MCF 10A (cell line): ENCODE results near the gene USP28. TPM values are rescaled to one million over a fixed set of nuclear protein-coding genes. Genes with fewer than 3 reads are reported as not detected.
A peak's percentile ranks its signal among the peaks of the same experiment; 100 is the strongest.

Experiments used
- BruUV-seq: library from RNA; stranded (reverse); fragments of 400-500 nt; replicated peaks from 2 replicates; lab custom pipeline; 2021; lab: Mats Ljungman, UMichigan
- CTCF ChIA-PET: fragments of 300-600 bp; sonication (Branson Sonifier 250); formaldehyde crosslinking; extraction: SDS; loops from one replicate; lab custom pipeline; 2021; ENCODE audit warnings: antibody characterized with exemption, inconsistent platforms; lab: Yijun Ruan, JAX
- POLR2A ChIA-PET: fragments of 300-600, 350-650 bp; sonication (Branson Sonifier 250); formaldehyde crosslinking; extraction: SDS; loops from one replicate; lab custom pipeline; 2020; ENCODE audit warnings: antibody characterized with exemption, inconsistent platforms; lab: Yijun Ruan, JAX
- DNase-seq: peaks from one replicate; pipeline ENCODE4 v3.0.0-alpha.2; 2018; ENCODE audit not compliant: unreplicated experiment
- H3K27ac Mint-ChIP-seq: one replicate; pipeline ENCODE4 v1.8.0; 2022; ENCODE audit warnings: mild to moderate bottlenecking, low read depth, mixed read lengths; ENCODE audit not compliant: unreplicated experiment
- H3K27me3 Mint-ChIP-seq: one replicate; pipeline ENCODE4 v1.8.0; 2022; ENCODE audit warnings: mixed read lengths; ENCODE audit not compliant: insufficient read depth, unreplicated experiment
- H3K36me3 Mint-ChIP-seq: one replicate; pipeline ENCODE4 v1.8.0; 2022; ENCODE audit warnings: mild to moderate bottlenecking, moderate library complexity, mixed read lengths; ENCODE audit not compliant: insufficient read depth, unreplicated experiment
- H3K4me1 Mint-ChIP-seq: one replicate; pipeline ENCODE4 v1.8.0; 2022; ENCODE audit warnings: mixed read lengths; ENCODE audit not compliant: insufficient read depth, unreplicated experiment
- H3K4me3 Mint-ChIP-seq: one replicate; pipeline ENCODE4 v1.8.0; 2022; ENCODE audit warnings: mild to moderate bottlenecking, moderate library complexity, mixed read lengths; ENCODE audit not compliant: unreplicated experiment
- H3K9me3 Mint-ChIP-seq: one replicate; pipeline ENCODE4 v1.8.0; 2022; ENCODE audit warnings: mixed read lengths; ENCODE audit not compliant: unreplicated experiment
- intact Hi-C: fragments of 100-400 bp; cut with micrococcal nuclease; formaldehyde crosslinking; loops from 2 replicates; pipeline ENCODE4 v1.14.1; 2022
- total RNA-seq: library from RNA; stranded (reverse); gene quantifications from 2 replicates; pipeline ENCODE4 v1.2.3, GENCODE V29; 2022
- TF ChIP-seq, protein P1 (sequence below): fragments of 200-600 bp; IDR thresholded peaks from one replicate; pipeline ENCODE4 v1.8.0; 2022; ENCODE audit warnings: antibody characterized with exemption, mild to moderate bottlenecking; ENCODE audit not compliant: unreplicated experiment

Gene USP28
- total RNA-seq, 1 experiment from 2014 or later = 17.2 TPM

DNA sequence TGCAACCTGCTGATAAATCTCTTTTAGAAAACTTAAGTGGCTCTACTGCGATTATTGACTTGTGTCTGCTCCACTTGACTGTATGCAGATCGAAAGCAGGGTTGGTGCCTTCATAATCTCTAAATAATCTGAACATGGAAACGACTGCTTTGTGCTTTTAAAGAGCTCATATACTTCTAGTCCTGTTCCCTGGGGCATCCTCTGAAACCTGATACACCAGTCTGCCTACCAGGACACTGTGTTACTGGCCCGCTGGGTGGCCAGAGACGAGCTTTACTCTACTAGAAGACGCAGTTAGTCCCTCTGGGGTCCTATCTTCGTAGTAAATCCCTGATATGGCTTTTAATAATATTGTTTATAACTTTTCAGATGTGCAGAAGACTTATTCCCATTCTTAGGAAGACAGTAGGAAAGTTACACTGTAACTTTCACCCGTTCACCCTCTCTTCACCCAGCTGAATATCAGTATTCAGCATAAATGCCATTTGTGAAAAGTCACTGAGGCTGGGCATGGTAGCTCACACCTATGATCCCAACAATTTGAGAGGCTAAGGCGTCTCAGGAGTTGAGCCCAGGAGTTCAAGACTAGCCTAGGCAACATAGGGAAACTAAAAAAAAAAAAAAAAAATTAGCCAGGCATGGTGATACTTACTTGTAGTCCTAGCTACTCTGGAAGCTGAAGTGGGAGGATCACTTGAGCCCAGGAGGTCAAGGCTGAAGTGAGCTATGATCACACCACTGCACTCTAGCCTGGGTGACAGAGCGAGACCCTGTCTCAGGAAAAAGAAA lies 20.2 kb upstream of the USP28 start:
- POLR2A ChIA-PET = interaction anchor here (0.7 to 2.3 kb wide), 6 partner anchors 9 to 388 kb away, joined by 3 to 7 read pairs (median 4); partner anchors contain the start of genes HTR3B and USP28
- H3K4me1 Mint-ChIP-seq = no peaks in the 10 kb centered on the region
- no peaks in the 10 kb centered on the region for H3K9me3 Mint-ChIP-seq
- CTCF ChIA-PET = interaction anchor here (0.5 to 3.6 kb wide), 38 partner anchors 8 to 1897 kb away, joined by 3 to 53 read pairs (median 5); partner anchors contain the start of genes HTR3B and USP28
- H3K27me3 Mint-ChIP-seq = peaks cover under 1% of the 10 kb centered on the region
- no TSS peak for BruUV-seq
- TF ChIP-seq, protein P1, sequence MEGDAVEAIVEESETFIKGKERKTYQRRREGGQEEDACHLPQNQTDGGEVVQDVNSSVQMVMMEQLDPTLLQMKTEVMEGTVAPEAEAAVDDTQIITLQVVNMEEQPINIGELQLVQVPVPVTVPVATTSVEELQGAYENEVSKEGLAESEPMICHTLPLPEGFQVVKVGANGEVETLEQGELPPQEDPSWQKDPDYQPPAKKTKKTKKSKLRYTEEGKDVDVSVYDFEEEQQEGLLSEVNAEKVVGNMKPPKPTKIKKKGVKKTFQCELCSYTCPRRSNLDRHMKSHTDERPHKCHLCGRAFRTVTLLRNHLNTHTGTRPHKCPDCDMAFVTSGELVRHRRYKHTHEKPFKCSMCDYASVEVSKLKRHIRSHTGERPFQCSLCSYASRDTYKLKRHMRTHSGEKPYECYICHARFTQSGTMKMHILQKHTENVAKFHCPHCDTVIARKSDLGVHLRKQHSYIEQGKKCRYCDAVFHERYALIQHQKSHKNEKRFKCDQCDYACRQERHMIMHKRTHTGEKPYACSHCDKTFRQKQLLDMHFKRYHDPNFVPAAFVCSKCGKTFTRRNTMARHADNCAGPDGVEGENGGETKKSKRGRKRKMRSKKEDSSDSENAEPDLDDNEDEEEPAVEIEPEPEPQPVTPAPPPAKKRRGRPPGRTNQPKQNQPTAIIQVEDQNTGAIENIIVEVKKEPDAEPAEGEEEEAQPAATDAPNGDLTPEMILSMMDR = no peak
- peak; percentile 13 for DNase-seq
- no peak overlapping the region for H3K4me3 Mint-ChIP-seq
- no peak overlapping the region for H3K27ac Mint-ChIP-seq
- H3K36me3 Mint-ChIP-seq = peaks cover 6% of the 10 kb centered on the region
- intact Hi-C loops = loop anchor here (2.0 to 5.0 kb wide), 2 partner anchors 97 to 365 kb away; no protein-coding TSS in a partner anchor

DNA sequence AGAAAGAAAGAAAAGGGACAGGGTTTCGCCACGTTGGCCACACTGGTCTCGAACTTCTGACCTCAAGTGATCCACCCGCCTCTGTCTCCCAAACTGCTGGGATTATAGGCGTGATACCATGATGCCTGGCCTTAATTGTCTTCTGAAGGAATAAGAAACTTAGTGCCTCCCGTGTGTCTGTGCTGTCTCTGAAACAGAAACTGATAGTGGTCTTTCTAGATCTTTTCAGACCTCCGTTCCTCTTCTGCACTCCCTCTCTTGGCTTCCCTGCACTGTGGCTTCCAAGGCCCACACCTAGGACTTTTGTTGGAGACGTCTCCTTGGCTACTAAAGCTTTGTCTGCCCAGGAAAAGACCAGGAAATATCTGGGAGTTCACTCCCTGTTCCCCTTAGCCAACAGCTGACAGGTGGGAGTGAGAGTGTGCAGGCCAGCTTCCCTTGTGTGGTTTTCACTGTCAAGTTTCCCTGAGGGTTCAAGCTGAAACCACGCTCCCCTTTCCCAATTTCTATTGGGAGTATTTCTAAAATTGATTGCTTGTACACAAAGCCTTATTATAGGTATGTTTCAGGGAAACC lies 19.1 kb upstream of the USP28 start:
- H3K27me3 Mint-ChIP-seq = no peaks in the 10 kb centered on the region
- CTCF ChIA-PET = interaction anchor here (1.2 kb wide), 1 partner anchor 371 kb away, joined by 3 read pairs; no protein-coding TSS in a partner anchor
- DNase-seq = no peak
- BruUV-seq = no TSS peak
- no peaks in the 10 kb centered on the region for H3K4me1 Mint-ChIP-seq
- TF ChIP-seq, protein P1 = no peak
- no peaks in the 10 kb centered on the region for H3K9me3 Mint-ChIP-seq
- POLR2A ChIA-PET = interaction anchor here (0.6 to 0.7 kb wide), 2 partner anchors 9 to 109 kb away, joined by 3 read pairs; no protein-coding TSS in a partner anchor
- H3K36me3 Mint-ChIP-seq = peaks cover 5% of the 10 kb centered on the region
- H3K4me3 Mint-ChIP-seq = no peak overlapping the region
- intact Hi-C loops = no loop called here
- H3K27ac Mint-ChIP-seq = no peak overlapping the region

DNA sequence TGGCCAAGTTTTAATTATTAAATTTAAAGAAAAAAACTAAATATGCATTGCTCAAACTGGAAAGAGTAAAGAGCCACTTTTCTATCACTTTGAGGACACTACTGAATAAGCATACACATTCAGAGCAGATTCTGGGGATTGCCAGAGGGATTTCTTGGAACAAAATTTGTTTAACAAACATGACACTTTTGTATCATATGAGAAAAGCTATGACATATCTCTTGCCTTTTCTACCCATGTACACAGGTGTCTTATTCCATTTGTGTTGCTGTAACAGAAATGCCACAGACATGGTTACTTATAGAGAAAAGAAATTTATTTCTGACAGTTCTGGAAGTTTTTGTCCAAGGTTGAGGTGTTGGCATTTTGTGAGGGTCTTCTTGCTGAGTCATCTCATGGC lies 13.5 kb upstream of the USP28 start:
- H3K36me3 Mint-ChIP-seq = no peaks in the 10 kb centered on the region
- POLR2A ChIA-PET = no interaction called here

More for the DNA sequence above, 13.5 kb upstream of the USP28 start:
- H3K9me3 Mint-ChIP-seq = no peaks in the 10 kb centered on the region
- H3K27ac Mint-ChIP-seq = no peak overlapping the region
- no peaks in the 10 kb centered on the region for H3K4me1 Mint-ChIP-seq
- no peak overlapping the region for H3K4me3 Mint-ChIP-seq
- CTCF ChIA-PET = interaction anchor here (0.6 kb wide), 1 partner anchor 51 kb away, joined by 3 read pairs; no protein-coding TSS in a partner anchor
- TF ChIP-seq, protein P1 = no peak
- intact Hi-C loops = no loop called here
- H3K27me3 Mint-ChIP-seq = no peaks in the 10 kb centered on the region
- BruUV-seq = no TSS peak
- DNase-seq = no peak
